Prostate gland (tissue), 2 donors: ENCODE results near the gene CYB5B. TPM values are rescaled to one million over a fixed set of nuclear protein-coding genes. Genes with fewer than 3 reads are reported as not detected.

ENCODE experiments used
- DNase-seq: peaks from one replicate; pipeline ENCODE4 v3.0.0-alpha.2; 2019; ENCODE audit warnings: low spot score
- H3K27ac ChIP-seq, 2 donors: fragments of 200-600 bp; sonication (generic); 2 replicates each; pipeline ENCODE4 v1.5.1; 2017 to 2019
- H3K27me3 ChIP-seq: fragments of 200-600 bp; sonication (generic); replicated peaks from 2 replicates; pipeline ENCODE4 v1.5.1; 2019; ENCODE audit not compliant: insufficient read depth
- H3K36me3 ChIP-seq, 2 donors: fragments of 200-600 bp; sonication (generic); 1 replicate in 1 of 2; 2 replicates in 1 of 2; pipeline versions ENCODE4 v1.5.1 to v1.8.1; 2017 to 2019
- H3K4me1 ChIP-seq: fragments of 200-600 bp; sonication (generic); replicated peaks from 2 replicates; pipeline ENCODE4 v1.5.1; 2019
- H3K4me3 ChIP-seq, 2 donors: fragments of 200-600 bp; sonication (generic); 2 replicates each; pipeline ENCODE4 v1.5.1; 2017 to 2019
- H3K9me3 ChIP-seq: fragments of 200-600 bp; sonication (generic); 2 replicates; pipeline ENCODE4 v1.5.1; 2017
- CTCF ChIP-seq, 4 experiments: fragments of 200-600 bp in 2 of 4; fragments of 450-650 bp in 2 of 4; sonication (generic) in 2 of 4; IDR thresholded peaks; 1 replicate in 3 of 4; 2 replicates in 1 of 4; pipeline ENCODE4 v1.5.1; 2016 to 2019; ENCODE audit warnings: antibody characterized with exemption in 4 of 4, mild to moderate bottlenecking in 2 of 4, moderate library complexity in 2 of 4
- POLR2A ChIP-seq: fragments of 450-650 bp; IDR thresholded peaks from one replicate; pipeline ENCODE4 v1.6.1; 2016; ENCODE audit warnings: antibody characterized with exemption, mild to moderate bottlenecking
- POLR2AphosphoS5 ChIP-seq: sonication (generic); formaldehyde crosslinking; IDR thresholded peaks from one replicate; pipeline ENCODE4 v1.6.1; 2017; ENCODE audit warnings: antibody characterized with exemption
- WGBS: methylation state at CpG from one replicate; pipeline ENCODE4 v1.1.5; 2018; 5-methylcytosine and 5-hydroxymethylcytosine counted together
- intact Hi-C: fragments of 100-400 bp; cut with DNase I; formaldehyde crosslinking; loops from one replicate; pipeline ENCODE4 v1.14.2; 2022
- total RNA-seq, 2 donors: library from RNA; depleted of rRNA; stranded (reverse); fragments of >200 nt; gene quantifications; one replicate each; pipeline ENCODE4 v1.1.0, GENCODE V29; 2016

CYB5B gene
- total RNA-seq, 2 donors from 2014 or later, result 48.8 to 71.3 TPM

GRCh38 chr16:69476920-69477443 is 52.6 kb downstream of the CYB5B start:
- TF ChIP-seq POLR2A, result no peak
- no peak for TF ChIP-seq POLR2AphosphoS5
- no peak for TF ChIP-seq CTCF (IDR thresholded peaks at IDR 0.05)
- Histone ChIP-seq H3K9me3 (no peaks in the 10 kb centered on the region), H3K4me3 (no peak overlapping the region), H3K27ac (no peak overlapping the region), H3K27me3 (no peaks in the 10 kb centered on the region), H3K36me3 (no peaks in the 10 kb centered on the region), H3K4me1 (peaks cover 3% of the 10 kb centered on the region)
- intact Hi-C loops, result no loop called here
- 13% methylated on average over 1 of the region's 1 CpG for WGBS
- DNase-seq, result no peak

- TF ChIP-seq CTCF (IDR thresholded peaks at IDR 0.05) (no peak), POLR2A (no peak), POLR2AphosphoS5 (no peak)
- no peaks in the 10 kb centered on the region for H3K9me3 ChIP-seq
- intact Hi-C loops, result no loop called here
- no peak for DNase-seq
- WGBS, result 52% methylated on average over 6 of the region's 6 CpGs
- no peaks in the 10 kb centered on the region for H3K27me3 ChIP-seq
- no peak overlapping the region for H3K27ac ChIP-seq
- H3K4me1 ChIP-seq, result peaks cover 7% of the 10 kb centered on the region
- no peak overlapping the region for H3K4me3 ChIP-seq
- H3K36me3 ChIP-seq, result no peaks in the 10 kb centered on the region
Observed at GRCh38 chr16:69477546-69477945, 53.1 kb downstream of the CYB5B start.

GRCh38 chr16:69478685-69479084 is 54.3 kb downstream of the CYB5B start:
- no peak for DNase-seq
- H3K4me1 ChIP-seq, result peaks cover 8% of the 10 kb centered on the region
- TF ChIP-seq POLR2AphosphoS5 (no peak), CTCF (IDR thresholded peaks at IDR 0.05) (no peak), POLR2A (no peak)
- no peaks in the 10 kb centered on the region for H3K9me3 ChIP-seq
- intact Hi-C loops, result no loop called here
- no peak overlapping the region for H3K27ac ChIP-seq
- no peaks in the 10 kb centered on the region for H3K27me3 ChIP-seq
- H3K36me3 ChIP-seq, result no peaks in the 10 kb centered on the region
- no peak overlapping the region for H3K4me3 ChIP-seq
- WGBS, result 96% methylated on average over 6 of the region's 6 CpGs

GRCh38 chr16:69479775-69480174 is 55.4 kb downstream of the CYB5B start:
- no peak for TF ChIP-seq POLR2AphosphoS5
- no peak overlapping the region for H3K27ac ChIP-seq
- H3K9me3 ChIP-seq, result no peaks in the 10 kb centered on the region
- H3K4me3 ChIP-seq, result no peak overlapping the region
- H3K27me3 ChIP-seq, result no peaks in the 10 kb centered on the region
- intact Hi-C loops, result loop anchor here (5.0 to 10.0 kb wide), 2 partner anchors 82 to 85 kb away; partner anchors contain the start of gene NFAT5
- peaks cover 8% of the 10 kb centered on the region for H3K4me1 ChIP-seq
- H3K36me3 ChIP-seq, result no peaks in the 10 kb centered on the region
- DNase-seq, result no peak
- WGBS, result 86% methylated on average over 3 of the region's 3 CpGs

- DNase-seq, result peak; percentile 93
- intact Hi-C loops, result loop anchor here (5.0 to 10.0 kb wide), 2 partner anchors 83 to 85 kb away; partner anchors contain the start of gene NFAT5
- 13% methylated on average over 12 of the region's 12 CpGs for WGBS
- Histone ChIP-seq H3K27me3 (no peaks in the 10 kb centered on the region), H3K27ac (peak overlapping the region; percentile 74 to 75), H3K4me3 (no peak overlapping the region), H3K9me3 (no peaks in the 10 kb centered on the region), H3K4me1 (peaks cover 8% of the 10 kb centered on the region), H3K36me3 (no peaks in the 10 kb centered on the region)
- TF ChIP-seq POLR2AphosphoS5 (peak; percentile 73), POLR2A (no peak), CTCF (IDR thresholded peaks at IDR 0.05) (peak in 1 of 4 experiments; percentile 21)
Observed at GRCh38 chr16:69481901-69482341, 57.5 kb downstream of the CYB5B start.
